Left hindlimb (tissue), 1 donor: ENCODE data around the gene TGFB3.
"Not testable (repeated sequence)": the region's sequence is repeated elsewhere in the genome, so short reads cannot be mapped to it uniquely, and the experiment has no call there.

ENCODE experiments used
- DNase-seq: peaks from one replicate; pipeline ENCODE4 v3.0.0-alpha.2; 2018

TGFB3 gene

GRCh38 chr14:75981426-75982265 is at the start of gene TGFB3:
TSS of gene TGFB3 (minus strand) at chr14:75981995. CDS start at chr14:75980893, 1,102 bp downstream.
- peak; percentile 96 for DNase-seq

DNA sequence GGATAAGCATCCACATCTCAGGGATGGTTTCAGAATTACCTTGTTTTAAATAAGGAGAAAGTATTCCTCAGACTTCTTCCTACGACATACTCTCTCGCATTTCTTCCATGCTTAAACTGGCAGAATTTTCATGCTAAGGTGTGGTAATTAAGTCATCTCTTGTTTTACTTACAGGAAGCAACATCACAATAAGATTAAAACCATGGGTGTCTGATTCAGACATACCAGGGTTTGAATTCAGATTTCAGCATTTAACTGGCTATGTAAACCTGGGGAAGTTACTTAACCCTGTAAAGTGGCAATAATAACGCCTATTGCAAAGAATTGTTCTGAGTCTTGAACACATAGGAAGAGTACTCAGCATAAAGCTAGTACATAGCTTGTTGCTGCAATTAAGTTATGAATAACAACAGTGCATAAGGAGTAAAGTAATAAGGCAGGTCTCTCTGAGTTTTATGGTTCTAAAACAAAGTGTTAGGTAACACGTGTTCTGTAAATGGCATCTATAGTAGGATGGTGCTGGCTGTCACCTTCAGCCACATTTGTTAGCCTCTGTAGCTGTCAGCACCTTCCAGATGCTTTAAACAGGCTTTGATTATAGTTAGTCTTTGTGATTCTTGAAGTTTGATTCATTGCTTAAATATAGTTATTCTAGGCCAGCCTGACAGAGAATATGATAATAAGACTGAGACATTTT is 42.6 kb upstream of the TGFB3 start:
- no peak for DNase-seq

DNA sequence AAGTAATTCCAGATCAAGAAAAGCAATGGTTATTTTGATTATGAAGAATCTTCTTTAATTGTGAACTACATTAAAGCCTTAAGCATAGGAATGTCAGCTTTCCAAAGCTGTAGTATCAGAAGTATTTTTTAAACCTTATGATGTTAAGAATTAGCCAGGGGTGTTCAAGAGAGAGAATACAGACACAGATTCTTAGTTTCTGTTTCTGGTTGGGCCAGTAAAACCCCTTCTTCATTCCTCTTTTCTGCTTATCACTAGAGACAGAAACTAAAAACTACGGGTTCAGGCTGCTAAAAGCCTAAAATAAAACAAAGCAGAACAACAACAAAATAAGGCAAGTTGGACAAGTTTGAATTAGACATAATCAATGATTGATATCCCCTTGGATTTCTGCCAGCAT is 42.0 kb upstream of the TGFB3 start:
- no peak for DNase-seq

DNA sequence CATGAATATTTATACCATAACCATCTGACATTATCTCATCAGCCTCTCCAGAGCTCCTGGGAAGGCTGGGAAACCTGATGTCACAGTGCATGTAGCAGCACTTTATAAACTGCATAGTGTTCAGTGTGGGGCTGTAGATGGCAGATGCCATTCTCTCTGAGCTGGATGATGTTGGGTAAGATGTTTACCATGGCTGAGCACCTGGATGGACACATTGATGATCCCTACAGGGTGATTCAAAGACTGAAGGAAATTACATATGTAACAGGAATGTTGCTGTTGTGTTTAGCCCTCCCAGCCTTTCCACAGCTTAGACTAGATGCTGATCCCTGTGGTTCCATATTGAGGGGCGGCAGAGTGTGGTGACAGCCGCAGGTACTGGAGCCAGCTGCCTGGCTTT is 41.2 kb upstream of the TGFB3 start:
- no peak for DNase-seq

GRCh38 chr14:76019676-76020075 is 37.9 kb upstream of the TGFB3 start:
- no peak for DNase-seq

GRCh38 chr14:76015668-76016067 is 33.9 kb upstream of the TGFB3 start:
- no peak for DNase-seq

- DNase-seq = no peak
These were observed 33.4 kb upstream of the TGFB3 start for GRCh38 chr14:76015191-76015590.

GRCh38 chr14:76012354-76012753 is 30.6 kb upstream of the TGFB3 start:
- DNase-seq = peak; percentile 60

DNA sequence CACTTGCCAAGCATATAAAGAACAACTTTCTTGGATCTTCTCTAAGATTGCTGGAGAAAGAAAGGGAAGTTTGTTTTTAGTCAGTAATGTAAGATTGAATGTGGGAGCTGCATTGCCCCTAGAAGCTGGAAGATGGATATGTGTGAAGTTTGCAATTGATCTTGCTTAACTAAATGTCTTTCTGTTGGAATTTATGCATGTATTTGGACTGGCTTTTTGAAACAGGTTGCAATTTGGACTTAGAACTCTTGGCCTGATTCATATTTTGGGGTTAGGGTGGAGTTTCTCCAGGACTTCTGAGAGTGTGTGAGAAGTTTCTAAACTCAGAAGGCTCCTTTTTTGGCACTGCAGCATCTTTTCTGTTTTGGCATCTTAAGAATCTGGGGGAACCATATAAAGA is 30.1 kb upstream of the TGFB3 start:
- no peak for DNase-seq

- not testable (repeated sequence) for DNase-seq
These were observed 27.8 kb upstream of the TGFB3 start for GRCh38 chr14:76009627-76010026.

GRCh38 chr14:76007852-76008251 is 26.1 kb upstream of the TGFB3 start:
- DNase-seq = no peak

DNA sequence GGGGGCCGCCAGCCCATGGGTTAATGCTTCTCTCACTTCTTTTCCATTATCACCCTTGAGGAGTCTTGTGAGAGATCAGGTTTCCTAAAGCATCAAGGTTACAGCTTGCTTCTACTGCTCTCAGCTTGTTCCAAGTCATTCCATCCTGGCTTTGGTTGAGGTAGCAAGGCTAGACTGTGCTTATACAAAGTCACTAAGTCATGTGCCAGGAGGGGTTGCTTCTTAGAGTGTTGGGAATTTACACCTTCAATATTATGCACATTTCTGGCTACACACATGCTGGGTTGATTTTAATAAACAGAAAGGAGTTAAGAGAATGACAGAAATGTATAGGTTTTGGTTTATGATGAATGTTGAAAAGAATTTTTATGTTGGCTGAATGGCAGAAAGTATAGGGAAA is 25.6 kb upstream of the TGFB3 start:
- no peak for DNase-seq

- DNase-seq = no peak
These were observed 24.5 kb upstream of the TGFB3 start for GRCh38 chr14:76006253-76006652.

DNA sequence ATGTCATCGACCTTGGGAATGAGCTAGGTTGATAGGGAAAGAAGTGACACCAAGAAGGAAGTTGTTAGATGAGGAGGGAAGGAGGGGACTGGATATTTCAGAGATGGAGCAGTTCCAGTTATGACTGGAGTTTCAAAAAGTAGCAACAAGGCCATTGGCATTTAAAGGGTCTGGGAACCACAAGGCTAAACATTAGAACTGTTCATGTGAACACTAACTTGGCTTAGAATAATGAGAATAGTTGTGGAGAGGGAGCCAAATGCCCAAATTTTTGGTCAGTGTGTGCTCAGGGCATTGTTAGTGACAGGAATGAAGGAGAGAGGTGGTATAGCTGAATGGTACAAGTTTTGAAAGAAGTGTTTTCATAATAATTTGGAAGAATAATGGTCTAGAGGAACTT is 20.6 kb upstream of the TGFB3 start:
- no peak for DNase-seq

GRCh38 chr14:75999511-76000190 is 17.9 kb upstream of the TGFB3 start:
- DNase-seq = no peak

DNA sequence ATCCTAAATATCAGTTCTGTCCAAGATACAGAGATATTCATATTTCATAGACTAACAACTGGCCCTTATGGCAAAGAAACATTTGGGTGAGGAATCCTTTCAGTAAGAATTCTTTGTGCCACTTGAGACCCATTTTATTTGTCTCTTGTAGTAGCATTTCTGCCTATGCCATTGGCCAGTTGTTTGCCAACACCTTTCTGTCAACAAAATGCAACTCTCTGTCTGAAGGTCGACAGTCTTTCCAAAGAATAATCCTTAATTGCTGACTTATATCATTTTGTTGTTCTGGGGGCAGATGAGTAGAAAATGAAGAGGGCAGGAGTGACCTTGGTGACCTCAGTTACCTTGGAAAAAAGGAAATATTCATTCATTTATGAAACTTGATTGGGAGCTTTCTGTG is 14.7 kb upstream of the TGFB3 start:
- DNase-seq = no peak

GRCh38 chr14:75995372-75996041 is 13.7 kb upstream of the TGFB3 start:
- peak; percentile 72 for DNase-seq

- DNase-seq = no peak
These were observed 11.8 kb upstream of the TGFB3 start for GRCh38 chr14:75993567-75994041.

GRCh38 chr14:75991753-75992152 is 10.0 kb upstream of the TGFB3 start:
- no peak for DNase-seq

GRCh38 chr14:75990297-75990696 is 8.5 kb upstream of the TGFB3 start:
- DNase-seq = no peak

- peak; percentile 51 for DNase-seq
These were observed 7.3 kb upstream of the TGFB3 start for GRCh38 chr14:75989134-75989533.

DNA sequence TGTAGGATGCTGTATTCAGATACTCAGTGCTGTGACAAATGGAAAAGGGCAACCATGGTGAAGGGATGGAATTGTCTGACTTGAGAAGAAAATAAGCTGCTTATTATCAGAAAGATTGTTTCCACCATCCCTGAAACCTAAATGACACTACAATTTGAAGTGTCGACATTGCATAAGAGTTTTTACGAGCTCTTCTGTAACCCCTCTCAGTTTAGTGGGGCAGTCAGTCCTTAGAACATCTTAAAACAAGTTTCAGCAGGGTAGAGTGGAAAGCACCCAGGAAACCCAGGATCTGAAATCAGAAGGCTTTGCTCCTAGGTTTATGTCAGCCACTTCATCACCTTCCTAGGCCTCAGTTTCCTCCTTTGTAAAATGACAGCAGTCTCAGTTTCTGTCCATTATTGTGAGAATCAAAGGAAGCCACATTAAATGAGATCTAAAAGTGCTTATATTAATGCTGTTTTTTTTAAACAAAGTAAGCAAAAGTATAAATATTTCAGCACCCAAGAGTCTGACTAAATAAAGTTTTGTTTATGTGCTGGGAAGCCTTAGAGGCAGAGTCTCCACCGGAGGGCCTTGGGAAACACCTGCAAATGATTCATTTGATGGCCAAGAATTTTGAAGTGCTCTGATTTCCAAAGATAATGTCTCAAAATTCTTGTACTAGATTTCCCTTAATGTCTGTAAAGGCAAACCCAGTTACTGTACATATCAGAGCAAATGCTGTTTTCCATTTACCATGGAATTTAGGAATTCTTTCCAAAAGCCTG is 5.6 kb upstream of the TGFB3 start:
- no peak for DNase-seq
